SJSA1 (cell line): ENCODE results near the gene ZBTB5. TPM values are rescaled to one million over a fixed set of nuclear protein-coding genes. Genes with fewer than 3 reads are reported as not detected.
A peak's percentile ranks its signal among the peaks of the same experiment; 100 is the strongest.
"Not testable (repeated sequence)": the region's sequence is repeated elsewhere in the genome, so short reads cannot be mapped to it uniquely, and the experiment has no call there.

Experiments
- DNase-seq, 2 experiments: peaks; one replicate each; pipeline ENCODE4 v3.0.0-alpha.2; 2015 to 2020; ENCODE audit warnings: low spot score in 2 of 2, low read depth in 1 of 2
- H3K27ac ChIP-seq: fragments of 250-450 bp; sonication (Bioruptor Pico); 2 replicates; pipeline ENCODE4 v1.5.1; 2020; ENCODE audit warnings: mild to moderate bottlenecking, moderate library complexity
- H3K27me3 ChIP-seq: fragments of 250-450 bp; sonication (Bioruptor Pico); replicated peaks from 2 replicates; pipeline ENCODE4 v1.5.1; 2020; ENCODE audit warnings: mild to moderate bottlenecking, moderate library complexity
- H3K36me3 ChIP-seq: fragments of 250-450 bp; sonication (Bioruptor Pico); 2 replicates; pipeline ENCODE4 v1.5.1; 2020; ENCODE audit warnings: mild to moderate bottlenecking
- H3K4me1 ChIP-seq: fragments of 250-450 bp; sonication (Bioruptor Pico); replicated peaks from 2 replicates; pipeline ENCODE4 v1.6.1; 2021; ENCODE audit warnings: mild to moderate bottlenecking
- H3K4me3 ChIP-seq: fragments of 250-450 bp; sonication (Bioruptor Pico); 2 replicates; pipeline ENCODE4 v1.5.1; 2020; ENCODE audit warnings: mild to moderate bottlenecking
- H3K9me3 ChIP-seq: fragments of 250-450 bp; sonication (Bioruptor Pico); replicated peaks from 2 replicates; pipeline ENCODE4 v1.5.1; 2020; ENCODE audit warnings: mild to moderate bottlenecking
- total RNA-seq: library from RNA; depleted of rRNA; stranded (reverse); fragments of >200 nt; shearing (Covaris generic); gene quantifications from 2 replicates; pipeline ENCODE4 v1.2.3, GENCODE V29; 2014

Gene ZBTB5
- total RNA-seq, 1 experiment from 2014 or later, result 13.7 TPM

DNA sequence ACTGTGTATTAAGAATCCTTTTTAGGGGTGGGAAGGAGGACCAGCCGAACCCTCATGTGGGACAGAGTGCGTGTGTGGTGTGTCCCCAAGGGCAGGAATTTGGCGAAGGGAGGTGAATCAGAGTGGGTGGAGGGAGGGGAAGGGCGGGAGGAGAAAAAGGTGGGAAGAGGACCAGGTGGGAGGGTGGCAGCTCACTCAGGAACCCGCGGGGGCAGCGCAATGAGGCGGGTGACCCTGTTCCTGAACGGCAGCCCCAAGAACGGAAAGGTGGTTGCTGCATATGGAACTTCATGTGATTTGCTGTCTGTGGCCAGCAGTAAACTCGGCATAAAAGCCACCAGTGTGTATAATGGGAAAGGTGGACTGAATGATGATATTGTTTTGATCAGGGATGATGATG lies 11.7 kb upstream of the ZBTB5 start:
- H3K27ac ChIP-seq, result no peak overlapping the region
- no peaks in the 10 kb centered on the region for H3K36me3 ChIP-seq
- H3K4me1 ChIP-seq, result peaks cover 5% of the 10 kb centered on the region
- no peaks in the 10 kb centered on the region for H3K9me3 ChIP-seq
- H3K4me3 ChIP-seq, result no peak overlapping the region
- no peak for DNase-seq
- H3K27me3 ChIP-seq, result no peaks in the 10 kb centered on the region

DNA sequence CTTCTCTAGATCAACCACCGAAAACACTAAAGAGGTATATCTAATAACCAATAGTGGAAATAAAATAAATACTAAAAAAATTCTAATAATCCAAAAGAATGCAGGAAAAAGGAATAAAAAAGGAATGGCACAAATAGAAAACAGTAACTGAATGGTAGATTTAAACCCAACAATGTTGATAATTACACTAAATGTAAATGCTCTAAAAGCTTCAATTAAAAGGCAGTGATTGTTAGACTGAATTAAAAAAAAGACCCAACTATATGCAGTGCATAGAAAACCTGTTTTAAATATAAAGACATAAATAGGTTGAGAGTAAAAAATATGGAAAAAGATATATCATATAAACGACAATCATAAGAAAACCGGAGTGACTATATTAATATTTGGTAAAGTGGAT lies 9.2 kb upstream of the ZBTB5 start:
- no peak for DNase-seq
- H3K9me3 ChIP-seq, result no peaks in the 10 kb centered on the region
- H3K4me3 ChIP-seq, result no peak overlapping the region
- no peaks in the 10 kb centered on the region for H3K36me3 ChIP-seq
- H3K4me1 ChIP-seq, result peaks cover 16% of the 10 kb centered on the region
- no peak overlapping the region for H3K27ac ChIP-seq
- no peaks in the 10 kb centered on the region for H3K27me3 ChIP-seq

DNA sequence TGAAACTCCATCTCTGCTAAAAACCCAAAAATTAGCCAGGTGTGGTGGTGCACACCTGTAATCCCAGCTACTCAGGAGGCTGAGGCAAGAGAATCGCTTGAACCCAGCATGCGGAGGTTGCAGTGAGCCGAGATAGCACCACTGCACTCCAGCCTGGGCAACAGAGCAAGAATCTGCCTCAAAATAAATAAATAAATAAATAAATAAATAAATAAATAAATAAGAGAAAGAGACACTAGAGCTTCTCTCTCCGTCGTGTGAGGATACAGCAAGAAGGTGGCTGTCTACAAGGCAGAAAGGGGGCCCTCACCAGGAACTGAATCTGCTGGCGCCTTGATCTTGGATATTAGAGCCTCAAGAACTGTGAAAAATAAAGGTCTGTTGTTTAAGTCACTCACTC lies 8.7 kb upstream of the ZBTB5 start:
- not testable (repeated sequence) for H3K27me3 ChIP-seq, H3K27ac ChIP-seq, DNase-seq, H3K9me3 ChIP-seq, H3K4me3 ChIP-seq, H3K36me3 ChIP-seq
- H3K4me1 ChIP-seq, result peaks cover 16% of the 10 kb centered on the region

DNA sequence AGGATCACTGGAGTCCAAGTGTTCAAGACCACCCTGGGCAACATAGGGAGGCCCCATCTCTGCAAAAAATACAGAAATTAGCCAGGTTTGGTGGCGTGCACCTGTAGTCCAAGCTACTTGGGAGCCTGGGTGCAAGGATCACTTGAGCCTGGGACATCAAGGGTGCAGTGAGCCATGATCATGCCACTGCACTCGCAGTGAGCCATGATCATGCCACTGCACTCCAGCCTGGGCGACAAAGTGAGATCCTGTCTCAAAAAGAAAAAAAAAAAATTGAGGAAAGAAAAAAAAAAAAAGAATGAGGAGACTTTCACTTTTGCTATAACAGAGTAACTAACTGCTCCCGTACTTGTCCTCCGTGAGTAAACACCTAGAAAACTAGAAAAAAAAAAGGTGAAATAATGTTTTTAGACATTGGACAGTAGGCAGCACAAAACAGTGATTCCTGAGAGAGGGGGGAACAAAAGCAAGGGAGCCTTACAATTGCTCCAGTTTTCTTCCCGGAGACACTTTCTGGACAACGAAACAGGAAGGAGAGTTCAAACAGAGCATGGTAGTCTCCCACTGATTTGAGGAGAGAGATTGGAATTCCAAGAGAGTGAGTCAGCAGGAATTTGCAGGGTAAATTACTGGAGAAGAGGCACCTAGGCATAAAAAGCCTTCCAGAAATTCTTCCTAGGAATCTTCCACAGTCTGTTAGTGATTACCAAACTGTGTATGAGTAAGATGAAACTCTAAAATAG lies 6.9 kb upstream of the ZBTB5 start:
- Histone ChIP-seq H3K9me3 (no peaks in the 10 kb centered on the region), H3K36me3 (no peaks in the 10 kb centered on the region), H3K27ac (peak overlapping the region; percentile 87), H3K4me3 (peak overlapping the region; percentile 16), H3K4me1 (peaks cover 16% of the 10 kb centered on the region), H3K27me3 (no peaks in the 10 kb centered on the region)
- DNase-seq, result peak; percentile 63 to 93

DNA sequence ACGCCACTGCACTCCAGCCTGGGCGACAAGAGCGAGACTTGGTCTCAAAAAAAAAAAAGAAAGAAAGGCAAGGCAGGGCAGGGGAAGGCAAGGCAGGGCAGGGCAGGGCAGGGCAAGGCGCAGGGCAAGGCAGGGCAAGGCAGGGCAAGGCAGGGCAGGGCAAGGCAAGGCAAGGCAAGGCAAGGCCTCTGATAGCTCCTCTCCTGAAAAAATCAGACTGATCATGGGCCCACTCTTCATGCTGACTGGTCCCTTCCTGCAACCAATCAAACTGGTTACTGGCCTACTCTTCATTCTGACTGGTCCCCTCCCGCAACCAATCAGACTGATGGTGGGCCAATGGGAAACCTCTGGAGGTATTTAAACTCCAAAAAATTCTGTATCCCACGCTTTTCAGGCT lies 3.4 kb upstream of the ZBTB5 start:
- H3K9me3 ChIP-seq, result no peaks in the 10 kb centered on the region
- no peak for DNase-seq
- H3K27me3 ChIP-seq, result no peaks in the 10 kb centered on the region
- H3K36me3 ChIP-seq, result peaks cover 5% of the 10 kb centered on the region; the same call in 1 of the 2 replicates
- H3K27ac ChIP-seq, result no peak overlapping the region
- H3K4me1 ChIP-seq, result peaks cover 26% of the 10 kb centered on the region
- no peak overlapping the region for H3K4me3 ChIP-seq

DNA sequence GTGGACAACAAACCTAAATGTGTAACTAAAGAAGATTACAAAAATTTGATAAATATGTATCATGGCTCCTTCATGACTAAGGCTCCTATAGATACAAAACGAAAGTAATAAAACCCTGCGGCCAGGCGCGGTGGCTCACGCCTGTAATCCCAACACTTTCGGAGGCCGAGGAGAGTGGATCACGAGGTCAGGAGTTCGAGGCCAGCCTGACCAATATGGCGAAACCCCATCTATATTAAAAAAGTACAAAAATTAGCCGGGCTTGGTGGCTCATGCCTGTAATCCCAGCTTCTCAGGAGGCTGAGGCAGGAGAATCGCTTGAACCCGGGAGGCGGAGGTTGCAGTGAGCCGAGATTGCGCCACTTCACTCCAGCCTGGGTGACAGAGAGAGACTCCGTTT lies 2.3 kb upstream of the ZBTB5 start:
- not testable (repeated sequence) for H3K27ac ChIP-seq, H3K9me3 ChIP-seq, H3K27me3 ChIP-seq, DNase-seq, H3K36me3 ChIP-seq, H3K4me3 ChIP-seq
- H3K4me1 ChIP-seq, result peaks cover 21% of the 10 kb centered on the region

DNA sequence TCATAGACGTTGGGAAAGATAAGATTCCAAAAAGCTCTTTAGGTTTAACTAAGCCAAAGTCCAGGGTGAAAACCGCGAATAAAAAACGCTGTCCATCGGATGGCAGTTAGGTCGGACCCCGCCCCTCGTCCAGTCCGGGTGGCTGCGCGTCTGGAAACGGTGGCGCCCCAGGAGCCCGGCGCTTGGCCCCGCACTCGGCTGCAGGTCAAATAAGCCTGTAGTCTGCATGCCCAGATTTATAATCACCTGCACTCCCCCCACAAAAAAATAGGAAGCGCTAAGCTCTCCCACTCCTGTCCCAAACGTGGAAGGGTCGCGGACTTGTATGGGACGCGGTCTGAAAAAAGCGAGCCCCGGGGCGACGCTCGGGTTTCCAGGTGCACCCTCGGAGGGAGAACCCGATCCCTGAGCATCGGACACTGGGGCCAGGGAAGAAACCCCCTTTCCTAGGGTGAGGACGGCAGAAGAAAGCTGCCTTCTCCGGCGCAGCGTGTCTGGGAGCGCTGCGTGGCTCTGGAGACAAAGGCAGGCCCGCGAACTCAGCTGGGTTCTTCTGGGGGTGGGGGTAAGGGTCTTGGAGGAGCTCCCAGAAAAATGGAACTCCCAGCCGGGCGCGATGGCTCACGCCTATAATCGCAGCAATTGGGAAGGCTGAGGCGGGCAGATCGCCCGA lies 923 bp upstream of the ZBTB5 start:
- H3K27ac ChIP-seq, result peak overlapping the region; percentile 77
- DNase-seq, result no peak

DNA sequence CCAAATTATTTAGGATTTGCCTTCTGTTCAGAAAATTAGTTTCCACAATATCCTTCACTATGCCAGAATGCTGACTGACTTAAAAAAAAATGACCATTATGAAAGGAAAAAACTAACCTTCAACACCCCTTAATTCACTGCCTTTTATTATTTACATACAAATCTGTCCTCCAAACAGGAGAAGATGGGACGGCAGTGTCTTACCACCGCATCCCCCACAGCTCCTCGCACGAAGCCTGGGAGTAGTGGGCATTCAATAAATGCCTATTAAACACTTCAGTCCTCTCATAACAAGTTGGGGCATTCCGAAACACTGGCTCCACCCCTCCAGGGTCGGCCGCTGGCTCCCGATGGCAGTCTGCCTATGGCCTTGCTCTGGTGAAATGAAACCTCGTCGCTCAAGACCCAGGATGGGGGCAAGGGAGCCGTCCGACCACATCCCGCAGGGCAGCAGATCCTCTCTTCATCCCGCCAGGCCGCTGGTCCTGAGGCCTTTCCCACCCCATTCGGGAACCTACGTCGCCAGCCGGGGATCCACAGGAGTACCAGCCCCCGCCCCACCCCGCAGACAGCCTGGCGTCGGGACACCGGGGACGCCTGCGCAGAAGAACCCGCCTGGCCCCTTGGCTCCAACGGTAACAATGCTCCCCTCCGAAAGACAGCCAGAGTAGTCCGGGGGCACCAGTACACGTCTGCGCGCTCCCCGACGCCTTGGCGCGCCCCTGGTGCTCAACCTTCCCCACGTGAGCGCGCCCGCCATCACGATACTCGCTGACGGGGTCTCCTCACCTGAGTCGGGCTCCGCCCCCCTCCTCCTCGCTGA lies 613 bp downstream of the ZBTB5 start:
- peak overlapping the region; percentile 98 for H3K27ac ChIP-seq
- no peaks in the 10 kb centered on the region for H3K9me3 ChIP-seq
- peak overlapping the region; percentile 94 for H3K4me3 ChIP-seq
- H3K27me3 ChIP-seq, result no peaks in the 10 kb centered on the region
- DNase-seq, result peak; percentile 74 to 84
- peaks cover 9% of the 10 kb centered on the region for H3K4me1 ChIP-seq
- H3K36me3 ChIP-seq, result peaks cover 5% of the 10 kb centered on the region; the same call in 1 of the 2 replicates

More for the DNA sequence above, 923 bp upstream of the ZBTB5 start:
- Histone ChIP-seq H3K36me3 (peaks cover 5% of the 10 kb centered on the region; the same call in 1 of the 2 replicates), H3K4me1 (peaks cover 13% of the 10 kb centered on the region), H3K27me3 (no peaks in the 10 kb centered on the region), H3K9me3 (no peaks in the 10 kb centered on the region), H3K4me3 (peak overlapping the region; percentile 94)

DNA sequence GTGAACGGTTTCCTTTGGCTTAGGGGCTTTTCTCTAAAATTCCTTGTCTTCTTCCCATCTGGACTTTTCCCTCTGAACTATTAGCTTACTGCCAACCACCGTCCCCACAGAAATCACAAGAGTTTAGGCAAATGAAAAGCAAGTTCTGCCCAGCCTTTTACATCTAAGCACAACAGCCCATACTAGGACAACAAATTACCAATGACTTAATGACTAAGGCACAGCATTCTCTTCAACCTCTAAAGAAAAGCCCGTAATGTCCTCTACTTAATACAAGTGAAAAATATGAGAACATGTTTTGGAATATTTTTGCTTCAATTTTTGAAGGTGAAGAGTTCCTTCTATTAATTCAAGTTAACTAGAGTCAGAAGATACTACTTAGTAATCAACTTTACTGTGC lies 1.2 kb downstream of the ZBTB5 start:
- Histone ChIP-seq H3K36me3 (peaks cover 5% of the 10 kb centered on the region; the same call in 1 of the 2 replicates), H3K27me3 (no peaks in the 10 kb centered on the region)
- DNase-seq, result no peak

GRCh38 chr9:37456817-37457216 lies 8.4 kb downstream of the ZBTB5 start:
- no peaks in the 10 kb centered on the region; the same call in 1 of the 2 replicates for H3K36me3 ChIP-seq
- no peak overlapping the region for H3K27ac ChIP-seq
- DNase-seq, result no peak
- no peaks in the 10 kb centered on the region for H3K9me3 ChIP-seq
- no peaks in the 10 kb centered on the region for H3K27me3 ChIP-seq
- H3K4me3 ChIP-seq, result no peak overlapping the region
- H3K4me1 ChIP-seq, result 0 out of 2 replicates have a peak, but pooled peaks cover 3% of the 10 kb centered on the region

More for the DNA sequence above, 1.2 kb downstream of the ZBTB5 start:
- Histone ChIP-seq H3K27ac (peak overlapping the region; percentile 98), H3K9me3 (no peaks in the 10 kb centered on the region), H3K4me3 (peak overlapping the region; percentile 94), H3K4me1 (peaks cover 9% of the 10 kb centered on the region)

- H3K27ac ChIP-seq, result no peak overlapping the region
- H3K4me1 ChIP-seq, result 0 out of 2 replicates have a peak, but pooled peaks cover 3% of the 10 kb centered on the region
- no peaks in the 10 kb centered on the region; the same call in 1 of the 2 replicates for H3K36me3 ChIP-seq
- no peak for DNase-seq
- H3K27me3 ChIP-seq, result no peaks in the 10 kb centered on the region
- no peaks in the 10 kb centered on the region for H3K9me3 ChIP-seq
- no peak overlapping the region for H3K4me3 ChIP-seq
Measured at GRCh38 chr9:37455884-37456647, 9.2 kb downstream of the ZBTB5 start.

GRCh38 chr9:37454238-37454637 lies 11.0 kb downstream of the ZBTB5 start:
- no peak overlapping the region for H3K4me3 ChIP-seq
- DNase-seq, result no peak
- H3K36me3 ChIP-seq, result no peaks in the 10 kb centered on the region; the same call in 1 of the 2 replicates
- no peaks in the 10 kb centered on the region for H3K27me3 ChIP-seq
- no peaks in the 10 kb centered on the region for H3K9me3 ChIP-seq
- H3K4me1 ChIP-seq, result 0 out of 2 replicates have a peak, but pooled peaks cover 3% of the 10 kb centered on the region
- H3K27ac ChIP-seq, result no peak overlapping the region

DNA sequence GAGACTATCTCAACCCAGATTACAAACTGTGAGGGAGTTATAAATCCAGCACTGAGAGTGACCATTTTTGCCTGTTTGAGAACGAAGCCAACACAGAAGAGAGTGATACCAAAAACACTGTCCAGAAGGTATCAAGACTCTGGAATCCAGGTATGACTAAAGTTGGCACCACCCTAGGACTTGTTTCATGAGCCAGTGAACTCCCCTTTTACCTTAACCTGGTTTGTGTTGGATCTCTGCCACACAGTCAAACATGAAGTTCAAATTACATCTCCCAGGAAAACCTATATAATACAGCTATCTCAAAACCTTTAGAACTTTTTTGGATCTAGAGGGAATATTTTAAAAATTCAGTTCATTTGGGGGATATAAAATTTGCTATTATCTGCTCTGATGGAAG lies 11.4 kb downstream of the ZBTB5 start:
- no peak for DNase-seq
- 0 out of 2 replicates have a peak, but pooled peaks cover 3% of the 10 kb centered on the region for H3K4me1 ChIP-seq
- H3K4me3 ChIP-seq, result no peak overlapping the region
- no peak overlapping the region for H3K27ac ChIP-seq
- H3K27me3 ChIP-seq, result no peaks in the 10 kb centered on the region
- H3K9me3 ChIP-seq, result no peaks in the 10 kb centered on the region
- H3K36me3 ChIP-seq, result no peaks in the 10 kb centered on the region; the same call in 1 of the 2 replicates
